Neuronal stem cell (in vitro differentiated cells): ENCODE measurements around the gene TMCC2.

Experiments
- DNase-seq: peaks from one replicate; pipeline ENCODE4 v3.0.0-alpha.2; 2013; ENCODE audit warnings: low spot score
- H2AFZ ChIP-seq: one replicate; pipeline ENCODE4 v1.6.1; 2013; ENCODE audit warnings: mild to moderate bottlenecking, low read length, inconsistent platforms
- H2AK5ac ChIP-seq: 2 replicates; pipeline ENCODE4 v1.6.1; 2013; ENCODE audit warnings: low read depth, mild to moderate bottlenecking, inconsistent platforms, low read length, moderate library complexity, mixed read lengths
- H2BK120ac ChIP-seq: 2 replicates; pipeline ENCODE4 v1.6.1; 2013; ENCODE audit warnings: low read depth, mild to moderate bottlenecking, inconsistent platforms, low read length, moderate library complexity, mixed read lengths
- H2BK12ac ChIP-seq: one replicate; pipeline ENCODE4 v1.6.1; 2013; ENCODE audit warnings: low read length, inconsistent platforms
- H2BK15ac ChIP-seq: 2 replicates; pipeline ENCODE4 v1.6.1; 2013; ENCODE audit warnings: mild to moderate bottlenecking, low read length, inconsistent platforms, mixed read lengths
- H2BK5ac ChIP-seq: one replicate; pipeline ENCODE4 v1.6.1; 2013; ENCODE audit warnings: inconsistent platforms, mild to moderate bottlenecking, low read length, moderate library complexity
- H3K14ac ChIP-seq: one replicate; pipeline ENCODE4 v1.6.1; 2013; ENCODE audit warnings: low read length, inconsistent platforms
- H3K18ac ChIP-seq: 2 replicates; pipeline ENCODE4 v1.6.1; 2013; ENCODE audit warnings: low read length, inconsistent platforms
- H3K23ac ChIP-seq: 2 replicates; pipeline ENCODE4 v1.6.1; 2013; ENCODE audit warnings: low read depth, mild to moderate bottlenecking, mixed read lengths, low read length, inconsistent platforms; ENCODE audit not compliant: poor library complexity
- H3K27ac ChIP-seq: replicated peaks from 3 replicates; pipeline ENCODE4 v1.5.1; 2013; ENCODE audit warnings: low read length, inconsistent platforms
- H3K27me3 ChIP-seq, 3 experiments: 2 replicates each; pipeline ENCODE4 v1.6.1; 2013; ENCODE audit warnings: low read length in 3 of 3, mild to moderate bottlenecking in 2 of 3, inconsistent platforms in 1 of 3, low read depth in 1 of 3, mixed read lengths in 1 of 3, moderate library complexity in 1 of 3; ENCODE audit not compliant: control insufficient read depth in 3 of 3, insufficient read depth in 3 of 3
- H3K36me3 ChIP-seq, 2 donors: replicated peaks in 1 of 2; 2 replicates each; pipeline ENCODE4 v1.6.1; 2013; ENCODE audit warnings: low read length in 2 of 2; ENCODE audit not compliant: control insufficient read depth in 2 of 2, insufficient read depth in 2 of 2
- H3K4ac ChIP-seq: 2 replicates; pipeline ENCODE4 v1.6.1; 2013; ENCODE audit warnings: inconsistent platforms, mild to moderate bottlenecking, low read length, moderate library complexity
- H3K4me1 ChIP-seq, 2 donors: 1 replicate in 1 of 2; 2 replicates in 1 of 2; pipeline ENCODE4 v1.6.1; 2013; ENCODE audit warnings: low read length in 2 of 2, low read depth in 1 of 2; ENCODE audit not compliant: control insufficient read depth in 2 of 2, insufficient read depth in 1 of 2
- H3K4me2 ChIP-seq: one replicate; pipeline ENCODE4 v1.6.1; 2013; ENCODE audit warnings: mild to moderate bottlenecking, low read length, inconsistent platforms; ENCODE audit not compliant: insufficient read depth, poor library complexity, severe bottlenecking
- H3K4me3 ChIP-seq, 2 donors: 2 replicates each; pipeline ENCODE4 v1.5.1; 2013; ENCODE audit warnings: low read length in 2 of 2, mild to moderate bottlenecking in 2 of 2, inconsistent platforms in 1 of 2, moderate library complexity in 1 of 2
- H3K79me1 ChIP-seq: one replicate; pipeline ENCODE4 v1.6.1; 2013; ENCODE audit warnings: low read depth, mild to moderate bottlenecking, inconsistent platforms, low read length, moderate library complexity
- H3K9ac ChIP-seq: one replicate; pipeline ENCODE4 v1.6.1; 2013; ENCODE audit warnings: mild to moderate bottlenecking, low read depth, low read length, inconsistent platforms; ENCODE audit not compliant: poor library complexity
- H3K9me3 ChIP-seq, 2 donors: replicated peaks in 1 of 2; 2 replicates each; pipeline versions ENCODE3 to v1.6.1; 2013; ENCODE audit warnings: low read length in 2 of 2, mild to moderate bottlenecking in 2 of 2, inconsistent platforms in 1 of 2, low read depth in 1 of 2, mixed read lengths in 1 of 2, moderate library complexity in 1 of 2; ENCODE audit not compliant: control insufficient read depth in 2 of 2, insufficient read depth in 1 of 2
- H4K8ac ChIP-seq: one replicate; pipeline ENCODE4 v1.6.1; 2013; ENCODE audit warnings: low read depth, mild to moderate bottlenecking, inconsistent platforms, low read length, moderate library complexity
- H4K91ac ChIP-seq: one replicate; pipeline ENCODE4 v1.6.1; 2013; ENCODE audit warnings: low read length, low read depth, mild to moderate bottlenecking, inconsistent platforms; ENCODE audit not compliant: poor library complexity
- WGBS, 2 donors: extraction: QIAGEN DNeasy Blood & Tissue Kit; methylation state at CpG; one replicate each; pipeline ENCODE4 v1.1.7; 2013; ENCODE audit warnings: missing lambda C conversion rate in 2 of 2, mixed read lengths in 1 of 2; ENCODE audit not compliant: insufficient read length in 2 of 2, insufficient replicate concordance in 1 of 2; ENCODE audit errors: extremely low coverage in 2 of 2; 5-methylcytosine and 5-hydroxymethylcytosine counted together

Gene TMCC2

DNA sequence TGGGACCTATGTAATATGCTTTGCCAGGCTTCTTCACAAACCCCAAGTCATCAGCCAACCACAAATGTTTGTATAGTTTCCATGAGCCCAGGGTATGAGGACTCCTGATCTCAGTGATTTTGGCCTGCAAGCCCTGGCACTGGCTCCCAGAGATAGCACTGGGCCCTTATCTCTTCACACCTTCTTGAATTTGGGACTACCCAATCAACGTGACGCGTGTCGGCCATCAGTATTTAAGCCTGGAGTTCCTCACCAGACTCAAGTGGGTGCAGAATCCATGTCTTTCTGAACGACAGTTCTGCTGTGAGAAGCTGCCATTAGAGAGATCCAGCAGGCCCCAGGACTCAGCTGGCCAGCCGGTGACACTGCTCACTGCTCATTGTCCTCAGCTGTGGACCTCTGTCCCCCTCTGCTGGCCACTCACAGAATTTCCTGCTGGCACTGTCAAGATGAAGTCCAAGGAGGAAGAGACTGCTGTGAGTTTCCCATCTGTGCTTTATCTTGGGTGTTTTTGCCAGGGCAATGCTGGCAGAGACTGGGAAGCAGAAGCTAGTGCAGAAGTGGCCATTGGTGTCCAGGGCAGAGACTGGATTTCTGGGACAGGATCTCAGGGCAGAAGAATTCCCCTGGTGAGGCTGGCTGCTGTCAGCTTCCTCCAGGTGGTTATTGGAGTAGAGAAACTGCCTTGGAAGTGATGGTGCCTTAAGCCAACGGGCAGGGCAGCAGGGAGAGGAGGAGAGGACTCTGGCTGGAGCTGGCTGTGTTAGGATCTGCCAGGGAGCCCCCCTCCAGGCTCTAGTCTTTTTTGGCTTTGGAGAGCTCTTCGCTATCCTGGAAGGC lies 28.4 kb downstream of the TMCC2 start:
- Histone ChIP-seq H3K4me2 (no peak overlapping the region), H3K18ac (no peak overlapping the region), H3K9ac (no peak overlapping the region), H4K8ac (no peak overlapping the region), H2BK5ac (no peak overlapping the region), H3K9me3 (no peaks in the 10 kb centered on the region), H3K79me1 (no peaks in the 10 kb centered on the region), H3K14ac (no peak overlapping the region), H2BK120ac (no peak overlapping the region), H2AK5ac (peak overlapping the region; percentile 51), H3K4ac (no peak overlapping the region), H3K27ac (no peak overlapping the region), H2BK15ac (no peak overlapping the region), H2BK12ac (no peak overlapping the region), H2AFZ (peak overlapping the region; percentile 86), H4K91ac (no peak overlapping the region), H3K4me1 (peaks cover 4 to 5% of the 10 kb centered on the region in 2 donors), H3K36me3 (peaks cover 0 to 2% of the 10 kb centered on the region in 2 donors), H3K23ac (no peak overlapping the region), H3K4me3 (no peak overlapping the region), H3K27me3 (no peaks in the 10 kb centered on the region)
- peak; percentile 78 for DNase-seq
- WGBS, 2 donors, result no CpG with 5 or more reads among the region's 8 CpGs

DNA sequence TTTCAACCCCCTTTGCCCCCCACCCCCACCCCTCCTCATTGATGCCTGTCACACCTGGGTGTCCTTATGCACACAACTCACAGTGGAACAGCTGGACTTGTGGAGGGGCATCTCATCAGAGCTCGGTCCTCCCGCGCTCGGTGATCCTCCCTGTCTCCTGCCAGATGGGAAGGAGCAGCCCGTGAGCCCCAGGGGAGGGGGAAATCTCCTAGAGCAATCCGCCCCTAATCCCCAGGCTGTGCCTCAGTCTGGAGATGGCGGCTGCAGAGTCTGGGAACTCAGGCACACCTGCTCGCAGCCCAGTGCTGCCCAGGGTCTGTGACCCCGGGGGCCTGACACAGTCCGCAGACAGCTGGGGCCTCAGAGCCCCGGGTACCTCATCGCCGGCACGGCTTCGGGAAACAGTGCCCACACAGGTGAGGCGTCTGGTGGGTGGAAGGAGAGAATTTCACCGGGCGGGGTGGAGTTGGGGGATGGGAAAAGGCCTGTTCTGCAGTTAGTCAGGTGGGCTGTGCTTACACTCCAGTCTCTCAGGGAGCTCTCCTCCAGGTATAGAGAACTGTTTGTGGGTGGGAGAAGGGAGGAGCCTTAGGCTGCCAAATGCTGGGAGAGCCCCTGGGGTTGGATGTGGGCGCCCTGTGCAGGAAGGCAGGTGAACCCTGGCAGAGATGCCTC lies 29.3 kb downstream of the TMCC2 start:
- H3K4me2 ChIP-seq, result no peak overlapping the region
- no peak overlapping the region for H3K4ac ChIP-seq
- no peak overlapping the region for H4K8ac ChIP-seq
- DNase-seq, result no peak
- H3K18ac ChIP-seq, result no peak overlapping the region
- no peak overlapping the region for H2AK5ac ChIP-seq
- whole genome bisulfite sequencing, 2 donors, result no CpG with 5 or more reads among the region's 19 CpGs
- no peak overlapping the region for H3K27ac ChIP-seq
- peaks cover 0 to 2% of the 10 kb centered on the region in 2 donors for H3K36me3 ChIP-seq
- no peaks in the 10 kb centered on the region for H3K9me3 ChIP-seq
- H2BK5ac ChIP-seq, result peak overlapping the region; percentile 59
- no peak overlapping the region for H3K23ac ChIP-seq
- H2BK120ac ChIP-seq, result no peak overlapping the region
- H3K4me1 ChIP-seq, result peaks cover 5 to 8% of the 10 kb centered on the region in 2 donors
- H4K91ac ChIP-seq, result no peak overlapping the region
- H2BK12ac ChIP-seq, result no peak overlapping the region
- H2BK15ac ChIP-seq, result no peak overlapping the region
- no peaks in the 10 kb centered on the region for H3K79me1 ChIP-seq
- no peak overlapping the region for H3K14ac ChIP-seq
- no peak overlapping the region for H3K9ac ChIP-seq
- H3K4me3 ChIP-seq, result no peak overlapping the region
- no peak overlapping the region for H2AFZ ChIP-seq
- H3K27me3 ChIP-seq, result no peaks in the 10 kb centered on the region

DNA sequence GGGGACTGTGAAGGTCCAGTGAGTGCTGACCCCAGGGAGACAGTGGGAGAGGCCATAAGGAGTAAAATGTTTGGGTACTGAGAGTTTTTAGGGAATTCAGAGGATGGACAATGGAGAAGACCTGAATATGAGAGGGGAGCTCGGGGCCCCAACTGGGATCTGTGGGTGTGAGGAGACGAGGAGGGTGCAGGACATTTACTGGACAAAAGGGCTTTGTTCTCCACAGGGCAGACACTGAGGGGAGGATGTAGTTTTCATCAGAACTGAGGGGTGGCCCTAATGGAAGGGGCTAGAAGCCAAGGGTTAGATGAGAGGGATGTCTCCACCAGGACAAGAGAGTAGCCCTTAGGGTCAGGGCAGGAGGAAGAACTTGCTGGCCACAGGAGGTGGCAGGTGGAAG lies 30.0 kb downstream of the TMCC2 start:
- no peaks in the 10 kb centered on the region for H3K9me3 ChIP-seq
- no peak overlapping the region for H2AFZ ChIP-seq
- no peak overlapping the region for H3K4me2 ChIP-seq
- peak overlapping the region; percentile 42 for H2BK5ac ChIP-seq
- H2BK12ac ChIP-seq, result no peak overlapping the region
- no CpG with 5 or more reads among the region's 2 CpGs for WGBS, 2 donors
- H3K36me3 ChIP-seq, result peaks cover 0 to 2% of the 10 kb centered on the region in 2 donors
- no peak overlapping the region for H4K91ac ChIP-seq
- H3K9ac ChIP-seq, result no peak overlapping the region
- no peak overlapping the region for H3K27ac ChIP-seq
- no peak overlapping the region for H2BK15ac ChIP-seq
- no peak overlapping the region for H4K8ac ChIP-seq
- no peak overlapping the region for H3K4me3 ChIP-seq
- no peak overlapping the region for H3K14ac ChIP-seq
- H3K18ac ChIP-seq, result peak overlapping the region; percentile 30
- peak overlapping the region; percentile 39 for H3K23ac ChIP-seq
- peaks cover 9 to 12% of the 10 kb centered on the region in 2 donors for H3K4me1 ChIP-seq
- H3K27me3 ChIP-seq, result no peaks in the 10 kb centered on the region
- DNase-seq, result no peak
- no peak overlapping the region for H2BK120ac ChIP-seq
- peak overlapping the region; percentile 31 for H2AK5ac ChIP-seq
- H3K4ac ChIP-seq, result no peak overlapping the region
- no peaks in the 10 kb centered on the region for H3K79me1 ChIP-seq

DNA sequence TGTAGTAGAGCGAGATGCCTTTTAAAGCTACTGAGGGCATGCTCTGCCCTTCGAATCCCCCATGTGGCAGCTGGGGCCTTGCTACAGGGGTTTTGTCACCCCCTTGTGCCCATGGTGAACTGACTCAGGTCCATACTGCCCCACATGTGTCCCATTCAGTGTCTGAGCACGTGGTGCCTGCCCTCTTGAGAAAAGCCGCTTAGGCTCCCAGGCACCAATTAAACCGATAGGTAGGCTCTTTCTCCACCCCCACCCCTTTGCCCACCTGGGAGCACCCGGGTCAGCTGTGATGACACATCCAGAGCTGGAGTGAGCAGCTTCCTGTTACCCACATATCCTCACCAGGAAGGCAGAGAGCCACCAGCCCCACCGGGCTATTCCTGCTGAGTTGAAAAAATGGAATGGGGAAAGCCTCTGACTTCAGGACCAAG lies 30.5 kb downstream of the TMCC2 start:
- Histone ChIP-seq H3K27me3 (no peaks in the 10 kb centered on the region), H3K18ac (peak overlapping the region; percentile 45), H3K9me3 (no peaks in the 10 kb centered on the region), H3K27ac (no peak overlapping the region), H3K79me1 (no peaks in the 10 kb centered on the region), H3K4me2 (no peak overlapping the region), H2BK15ac (no peak overlapping the region), H4K8ac (no peak overlapping the region), H3K4me3 (no peak overlapping the region), H3K9ac (no peak overlapping the region), H4K91ac (no peak overlapping the region), H2BK5ac (peak overlapping the region; percentile 42), H2AFZ (no peak overlapping the region), H2AK5ac (peak overlapping the region; percentile 31), H2BK12ac (no peak overlapping the region), H2BK120ac (no peak overlapping the region), H3K14ac (no peak overlapping the region), H3K36me3 (peaks cover 0 to 2% of the 10 kb centered on the region in 2 donors), H3K4me1 (peaks cover 9 to 12% of the 10 kb centered on the region in 2 donors), H3K23ac (peak overlapping the region; percentile 39), H3K4ac (no peak overlapping the region)
- WGBS, 2 donors, result no CpG with 5 or more reads among the region's 7 CpGs
- no peak for DNase-seq
